C4-2B (cell line): Measurements from ENCODE around the gene PHLDB2.

Experiments used
- CTCF ChIP-seq: fragments of 450-650 bp; conservative IDR thresholded peaks from 2 replicates; pipeline ENCODE4 v1.5.1; 2017; ENCODE audit warnings: mild to moderate bottlenecking
- ZFX ChIP-seq: fragments of 450-650 bp; IDR thresholded peaks from 2 replicates; pipeline ENCODE4 v1.6.1; 2017

GRCh38 chr3:111913163-111913763, 54.2 kb downstream of the PHLDB2 start:
- TF ChIP-seq CTCF = no peak
- no peak for TF ChIP-seq ZFX
